C4-2B (cell line): ENCODE data around the gene TMCC3.

Experiments used
- H3K27ac ChIP-seq: fragments of 450-650 bp; 2 replicates; pipeline ENCODE4 v1.5.1; 2017
- ZFX ChIP-seq: fragments of 450-650 bp; IDR thresholded peaks from 2 replicates; pipeline ENCODE4 v1.6.1; 2017
- TF ChIP-seq, protein P1 (sequence below): fragments of 450-650 bp; conservative IDR thresholded peaks from 2 replicates; pipeline ENCODE4 v1.5.1; 2017; ENCODE audit warnings: mild to moderate bottlenecking

Gene TMCC3

GRCh38 chr12:94644141-94644979 lies 6.0 kb downstream of the TMCC3 start:
- TF ChIP-seq, protein P1, sequence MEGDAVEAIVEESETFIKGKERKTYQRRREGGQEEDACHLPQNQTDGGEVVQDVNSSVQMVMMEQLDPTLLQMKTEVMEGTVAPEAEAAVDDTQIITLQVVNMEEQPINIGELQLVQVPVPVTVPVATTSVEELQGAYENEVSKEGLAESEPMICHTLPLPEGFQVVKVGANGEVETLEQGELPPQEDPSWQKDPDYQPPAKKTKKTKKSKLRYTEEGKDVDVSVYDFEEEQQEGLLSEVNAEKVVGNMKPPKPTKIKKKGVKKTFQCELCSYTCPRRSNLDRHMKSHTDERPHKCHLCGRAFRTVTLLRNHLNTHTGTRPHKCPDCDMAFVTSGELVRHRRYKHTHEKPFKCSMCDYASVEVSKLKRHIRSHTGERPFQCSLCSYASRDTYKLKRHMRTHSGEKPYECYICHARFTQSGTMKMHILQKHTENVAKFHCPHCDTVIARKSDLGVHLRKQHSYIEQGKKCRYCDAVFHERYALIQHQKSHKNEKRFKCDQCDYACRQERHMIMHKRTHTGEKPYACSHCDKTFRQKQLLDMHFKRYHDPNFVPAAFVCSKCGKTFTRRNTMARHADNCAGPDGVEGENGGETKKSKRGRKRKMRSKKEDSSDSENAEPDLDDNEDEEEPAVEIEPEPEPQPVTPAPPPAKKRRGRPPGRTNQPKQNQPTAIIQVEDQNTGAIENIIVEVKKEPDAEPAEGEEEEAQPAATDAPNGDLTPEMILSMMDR, result no peak
- TF ChIP-seq ZFX, result no peak
- no peak overlapping the region for H3K27ac ChIP-seq

DNA sequence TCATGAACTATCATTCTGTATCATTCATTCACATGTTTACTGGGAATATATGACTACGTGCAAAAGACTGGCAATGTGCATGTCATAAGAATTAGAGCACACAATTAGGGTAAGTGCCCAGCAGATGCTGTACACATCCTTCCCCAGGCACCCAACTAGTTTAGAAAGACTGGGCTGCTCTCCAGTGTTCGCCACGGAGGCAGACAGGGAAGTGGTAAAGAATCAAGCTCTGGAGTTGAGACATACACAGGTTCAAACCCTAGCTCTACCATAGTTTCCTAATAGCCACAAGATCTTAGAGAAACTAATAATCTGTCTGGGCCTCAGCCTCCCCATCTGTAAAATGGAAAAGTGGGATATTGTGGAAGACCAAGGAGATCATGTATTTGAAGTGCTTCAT lies 6.8 kb downstream of the TMCC3 start:
- TF ChIP-seq, protein P1, result no peak
- no peak for TF ChIP-seq ZFX
- no peak overlapping the region for H3K27ac ChIP-seq

- no peak overlapping the region for H3K27ac ChIP-seq
- TF ChIP-seq ZFX, result no peak
Observed at GRCh38 chr12:94641283-94641682, 9.1 kb downstream of the TMCC3 start.

DNA sequence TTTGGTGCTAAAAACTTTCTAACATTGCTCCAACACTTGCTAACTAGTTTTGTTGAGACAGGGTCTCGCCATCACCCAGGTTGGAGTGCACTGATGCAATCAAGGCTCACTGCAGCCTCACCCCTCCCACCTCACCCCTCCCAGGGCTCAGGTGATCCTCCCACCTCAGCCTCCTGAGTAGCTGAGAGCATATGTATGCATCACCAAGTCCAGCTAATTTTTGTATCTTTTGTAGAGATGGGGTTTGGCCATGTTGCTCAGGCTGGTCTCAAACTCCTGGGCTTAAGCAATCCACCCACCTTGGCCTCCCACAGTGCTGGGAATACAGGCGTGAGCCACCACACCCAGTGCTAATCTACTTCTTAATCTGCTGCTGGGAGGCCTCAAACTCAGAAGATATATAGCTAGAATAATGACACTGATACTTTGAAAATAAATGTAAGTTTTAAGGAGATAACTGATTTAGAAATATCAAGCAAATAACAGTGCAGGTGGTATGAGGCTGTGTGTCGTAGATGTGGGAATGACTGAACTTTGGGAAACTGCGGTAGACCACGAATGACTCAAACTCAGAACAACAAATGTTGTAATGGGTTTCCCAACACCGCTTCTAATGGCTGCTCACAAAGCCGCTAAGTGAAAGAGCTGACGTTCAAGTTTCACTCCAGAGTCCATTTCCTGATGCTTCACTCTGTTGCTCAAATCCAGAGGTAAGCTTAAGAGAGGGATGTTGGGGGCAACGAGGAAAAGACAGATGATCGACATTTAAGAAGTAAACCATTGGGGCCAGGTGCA lies 10.0 kb downstream of the TMCC3 start:
- no peak overlapping the region for H3K27ac ChIP-seq
- TF ChIP-seq, protein P1, result no peak
- TF ChIP-seq ZFX, result no peak

DNA sequence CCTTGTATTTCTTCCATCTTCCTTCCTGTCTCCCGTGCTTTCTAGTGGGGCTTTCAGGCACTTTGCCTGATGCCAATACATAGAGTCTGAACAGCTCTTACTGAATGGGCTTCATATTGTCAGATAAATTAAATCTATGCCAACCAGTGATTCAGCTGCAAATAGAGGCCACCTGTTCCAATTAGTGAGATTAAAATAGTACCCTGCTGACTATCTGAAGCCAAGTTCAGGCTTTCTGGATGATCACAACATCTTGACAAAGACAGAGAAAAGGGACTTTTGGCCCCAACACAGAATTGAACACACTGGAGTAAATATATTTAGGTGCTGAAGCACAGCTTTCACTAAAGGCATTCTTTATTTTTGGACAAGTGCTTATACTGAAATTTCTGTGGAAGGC lies 11.8 kb downstream of the TMCC3 start:
- H3K27ac ChIP-seq, result no peak overlapping the region
- TF ChIP-seq, protein P1, result no peak
- no peak for TF ChIP-seq ZFX

DNA sequence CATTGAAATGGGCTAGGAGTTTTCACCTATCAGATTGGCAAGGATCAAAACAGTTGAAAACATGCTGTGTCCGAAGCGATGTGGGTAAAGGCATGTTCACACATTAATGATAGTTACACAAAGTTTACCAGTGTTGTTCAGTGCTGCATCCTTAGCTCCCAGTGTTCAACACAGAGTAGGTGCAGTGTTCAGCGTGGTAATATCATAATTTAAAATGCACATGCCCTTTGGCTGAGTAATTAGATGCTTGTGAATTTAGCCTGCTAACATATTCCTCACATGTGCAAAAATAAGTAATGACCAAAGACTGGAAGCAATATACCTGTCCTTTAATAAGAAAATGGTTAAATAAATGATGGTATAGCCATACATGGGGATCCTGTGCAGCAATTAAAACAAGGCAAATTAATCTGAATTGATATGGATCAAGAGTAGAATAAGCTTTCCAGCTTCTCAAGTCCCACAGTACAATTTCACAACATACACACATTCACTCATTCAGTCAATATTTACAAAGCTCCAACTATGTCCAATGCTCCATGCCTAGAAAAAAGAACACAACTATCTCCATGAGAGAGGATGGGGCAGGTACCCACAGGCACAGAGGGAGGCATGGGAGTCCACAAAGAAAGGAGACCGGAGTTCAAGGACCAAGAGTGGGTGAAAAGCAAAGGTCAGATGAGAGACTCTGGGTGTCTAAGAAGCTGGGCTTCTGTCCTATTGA lies 12.8 kb downstream of the TMCC3 start:
- H3K27ac ChIP-seq, result no peak overlapping the region
- TF ChIP-seq, protein P1, result no peak
- TF ChIP-seq ZFX, result no peak

DNA sequence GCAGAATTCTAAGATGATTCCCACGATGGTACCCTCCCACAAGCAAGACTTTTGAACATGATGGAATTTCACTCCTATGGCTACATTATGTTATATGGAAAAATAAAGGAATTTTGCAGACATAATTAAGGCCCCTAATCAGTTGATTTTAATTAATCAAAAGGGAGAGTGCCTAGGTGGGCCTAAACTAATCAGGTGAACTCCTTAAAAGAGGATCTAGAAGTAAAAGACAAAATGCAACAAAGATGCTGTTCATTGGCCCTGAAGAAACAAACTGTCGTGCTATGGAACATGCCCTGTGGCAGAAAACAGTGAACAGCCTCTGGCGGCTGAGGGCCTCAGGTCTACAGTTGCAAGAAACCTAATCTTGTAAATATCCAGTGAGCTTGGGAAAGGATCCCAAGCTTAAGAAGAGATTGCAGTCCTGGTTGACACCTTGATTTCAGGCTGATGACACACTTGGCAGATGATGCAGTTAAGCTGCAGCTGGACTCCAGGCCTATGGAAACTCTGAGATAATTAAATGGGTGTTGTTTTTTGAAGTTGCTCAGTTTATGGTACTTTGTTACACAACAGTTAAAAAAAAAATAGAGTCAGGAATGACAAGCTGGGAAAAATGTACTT lies 13.8 kb downstream of the TMCC3 start:
- H3K27ac ChIP-seq, result no peak overlapping the region
- TF ChIP-seq, protein P1, result no peak
- TF ChIP-seq ZFX, result no peak
